ENCODE measurements around the gene SULT1C4.
A peak's percentile ranks its signal among the peaks of the same experiment; 100 is the strongest.
"Not testable (repeated sequence)": the region's sequence is repeated elsewhere in the genome, so short reads cannot be mapped to it uniquely, and the experiment has no call there.

Gene SULT1C4

DNA sequence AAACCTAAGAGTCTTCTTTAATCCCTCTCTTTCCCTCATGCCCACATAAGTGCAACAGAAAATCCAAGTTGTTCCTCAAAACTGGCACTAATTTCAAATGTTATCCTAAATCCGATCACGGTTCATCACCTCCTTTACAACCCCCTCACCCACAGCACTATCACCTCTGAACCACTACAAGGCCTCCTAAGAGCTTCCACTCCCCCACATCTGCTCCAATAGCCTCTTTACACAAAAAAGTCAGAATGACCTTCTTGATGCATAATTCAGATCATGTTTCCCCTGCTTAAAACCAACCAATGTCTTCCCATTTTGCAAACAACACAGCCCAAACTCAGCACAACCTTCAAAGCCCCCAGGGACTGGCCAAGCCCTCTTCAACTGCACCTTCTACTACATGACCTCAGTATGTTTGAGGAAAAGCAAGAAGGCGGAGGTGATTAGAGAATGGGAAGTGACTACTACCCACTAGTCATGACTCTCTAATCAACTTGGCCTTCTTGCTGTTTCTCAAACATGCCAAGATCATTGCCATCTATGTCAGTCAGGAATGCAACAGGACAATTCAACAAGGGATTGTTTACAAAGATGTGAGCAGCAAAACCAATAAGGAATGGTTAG lies 36.6 kb downstream of the SULT1C4 start:
- DNase-seq, result peak in 2 of 4 experiments; percentile 8 to 13

DNA sequence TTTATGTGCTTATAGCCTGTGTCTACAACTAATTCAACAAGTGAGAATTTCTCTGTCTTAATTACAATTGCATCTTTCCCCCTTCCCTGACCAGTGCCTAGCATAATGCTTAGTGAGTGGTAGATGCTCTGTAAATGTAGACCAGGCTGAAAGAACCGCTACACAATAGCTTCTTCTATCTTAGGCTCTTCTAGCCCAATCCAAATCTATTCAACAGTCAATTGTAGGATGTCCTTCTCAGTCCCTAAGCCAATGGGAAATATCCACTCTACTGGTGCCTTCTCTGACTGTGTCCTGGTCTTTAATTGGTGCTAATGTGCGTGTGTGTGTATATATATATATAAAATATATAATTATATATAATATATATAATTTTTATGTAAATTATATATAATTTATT lies 37.2 kb downstream of the SULT1C4 start:
- no peak for DNase-seq

DNA sequence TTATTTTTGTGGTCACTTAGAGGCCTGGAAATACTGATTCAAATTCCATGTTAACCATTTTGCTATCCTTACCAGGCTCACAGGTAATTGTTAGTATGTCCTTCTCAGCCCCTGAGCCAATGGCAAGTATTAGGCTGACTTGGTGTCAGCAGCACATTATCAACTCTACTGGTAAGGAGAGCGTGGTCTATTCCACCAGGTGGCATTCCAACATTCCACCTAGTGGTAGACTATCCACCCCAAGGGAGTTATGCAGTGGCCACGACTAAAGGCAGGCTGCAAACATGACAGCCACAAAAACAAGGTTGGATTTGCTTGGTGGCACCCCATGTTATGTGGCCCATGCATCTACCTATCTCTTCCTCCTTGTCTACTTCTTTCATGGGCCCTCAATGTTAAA lies 39.5 kb downstream of the SULT1C4 start:
- peak in 1 of 4 experiments; percentile 2 for DNase-seq

DNA sequence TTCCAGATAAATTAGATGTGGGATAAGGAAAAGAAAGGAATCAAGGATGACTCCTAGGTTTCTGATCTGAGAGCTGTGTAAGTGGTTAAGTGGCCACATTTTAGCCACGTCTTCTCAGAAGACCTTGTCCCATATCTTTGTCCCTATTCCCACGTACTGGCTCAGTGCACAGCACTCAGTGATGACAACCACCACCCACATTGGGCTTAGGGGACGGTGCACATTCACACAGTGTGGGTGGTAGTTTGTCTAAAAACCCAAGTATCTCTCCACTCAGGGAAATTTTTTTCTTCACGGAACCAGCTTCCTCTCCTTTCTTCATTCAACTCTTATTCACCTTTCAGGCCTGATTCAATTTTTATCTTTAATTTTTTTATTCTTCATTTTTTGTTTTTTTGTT lies 40.7 kb downstream of the SULT1C4 start:
- peak in 3 of 4 experiments; percentile 10 to 14 (median 10) for DNase-seq

DNA sequence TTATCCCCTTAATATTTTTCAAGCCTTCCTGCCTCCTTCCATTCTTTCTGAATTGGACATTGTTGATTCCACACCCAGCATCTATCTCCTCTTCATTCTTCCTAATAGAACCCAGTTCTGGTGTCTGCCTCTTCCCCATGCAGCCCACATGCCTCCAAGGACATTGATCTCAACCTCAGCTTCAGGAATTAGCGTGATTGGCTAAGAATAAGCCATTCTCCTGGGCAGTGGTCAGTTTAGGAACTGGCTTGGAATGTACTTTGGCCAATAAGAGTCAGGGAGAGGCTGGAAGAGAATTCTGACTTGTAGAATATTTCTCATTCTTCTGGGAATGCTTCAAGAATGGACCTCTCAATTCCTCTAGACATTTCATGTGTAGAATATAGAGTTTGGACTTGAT lies 45.3 kb downstream of the SULT1C4 start:
- DNase-seq, result no peak

GRCh38 chr2:108423502-108424251 lies 45.9 kb downstream of the SULT1C4 start:
- no peak for DNase-seq

DNA sequence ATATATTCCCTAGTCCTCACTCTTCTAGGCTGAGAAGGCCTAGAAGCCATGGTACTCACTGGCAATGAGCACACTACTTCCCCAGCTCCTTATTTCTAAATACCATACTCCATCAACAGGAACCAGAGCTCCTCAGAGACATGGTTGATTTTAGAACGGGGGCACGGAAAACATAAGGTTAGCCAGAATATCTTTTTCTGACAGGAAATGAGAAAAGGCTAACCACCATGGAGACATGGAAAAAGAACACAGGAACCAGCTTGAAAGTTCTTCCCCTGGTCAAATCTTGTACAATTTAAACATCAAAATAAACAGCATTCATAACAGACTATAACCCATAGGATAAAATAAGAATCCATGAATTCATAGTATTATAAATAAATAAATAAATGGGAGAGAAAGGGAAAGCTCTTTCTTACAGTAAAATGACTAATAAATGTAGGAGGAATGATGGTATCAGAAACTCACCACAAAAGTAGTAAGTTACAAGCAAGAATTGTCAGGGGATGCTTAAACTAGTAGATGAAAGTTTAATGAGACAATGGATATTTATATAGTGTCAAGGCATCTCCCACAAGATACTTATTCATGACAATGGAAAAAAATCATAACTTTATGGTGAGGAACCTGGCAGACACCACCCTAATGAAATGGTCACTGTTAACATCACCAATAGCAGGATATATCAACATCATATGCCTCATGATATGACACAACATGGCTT lies 50.7 kb downstream of the SULT1C4 start:
- no peak for DNase-seq

GRCh38 chr2:108435578-108435977 lies 57.8 kb downstream of the SULT1C4 start:
- DNase-seq, result not testable (repeated sequence)

DNA sequence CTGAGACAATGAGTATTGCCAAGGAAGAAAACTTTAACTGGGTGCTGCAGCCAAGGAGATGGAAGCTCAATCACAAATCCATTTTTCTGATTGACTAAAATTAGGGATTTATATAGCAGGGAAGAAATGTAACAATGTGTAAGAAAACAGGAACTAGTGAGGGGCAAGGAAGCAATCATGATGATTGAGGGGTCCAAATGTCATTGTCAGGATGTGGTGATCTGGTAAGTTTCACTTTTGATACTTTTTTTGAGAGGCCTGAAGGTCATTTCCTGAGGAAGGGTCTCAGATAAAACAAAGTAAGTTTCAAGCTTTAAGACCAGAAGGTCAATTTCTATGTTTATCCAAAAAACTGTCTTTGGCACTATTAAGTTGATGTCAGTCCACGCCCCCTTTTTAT lies 59.2 kb downstream of the SULT1C4 start:
- no peak for DNase-seq

Data from suppressor macrophage (primary cell).